ENCODE results near the gene SLX1A. TPM values are rescaled to one million over a fixed set of nuclear protein-coding genes. Genes with fewer than 3 reads are reported as not detected.
A peak's percentile ranks its signal among the peaks of the same experiment; 100 is the strongest.
"Not testable (repeated sequence)": the region's sequence is repeated elsewhere in the genome, so short reads cannot be mapped to it uniquely, and the experiment has no call there.

The SLX1A gene
- total and polyA plus RNA-seq, 10 donors = 49.0 to 91.4 (median 72.6) TPM

DNA sequence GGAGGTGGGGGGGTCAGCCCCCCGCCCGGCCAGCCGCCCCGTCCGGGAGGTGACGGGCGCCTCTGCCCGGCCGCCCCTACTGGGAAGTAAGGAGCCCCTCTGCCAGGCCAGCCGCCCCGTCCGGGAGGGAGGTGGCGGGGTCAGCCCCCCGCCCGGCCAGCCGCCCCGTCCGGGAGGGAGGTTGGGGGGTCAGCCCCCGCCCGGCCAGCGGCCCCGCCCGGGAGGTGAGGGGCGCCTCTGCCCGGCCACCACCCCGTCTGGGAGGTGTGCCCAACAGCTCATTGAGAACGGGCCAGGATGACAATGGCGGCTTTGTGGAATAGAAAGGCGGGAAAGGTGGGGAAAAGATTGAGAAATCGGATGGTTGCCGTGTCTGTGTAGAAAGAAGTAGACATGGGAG is 23.5 kb upstream of the SLX1A start:
- H3K4me3 ChIP-seq; H3K9me3 ChIP-seq; H3K27ac ChIP-seq; intact Hi-C loops (cut with DNase I; ENCODE audit: low total_unique reads); H3K36me3 ChIP-seq; H3K27me3 ChIP-seq (replicated peaks in 1 of 7); DNase-seq: not testable (repeated sequence)
- H3K4me1 ChIP-seq = peaks cover 6 to 29% (median 19%) of the 10 kb centered on the region in 6 donors
- 85 to 100% (median 91%) methylated on average over 1 to 24 of the region's 31 CpGs for WGBS, 5 donors

DNA sequence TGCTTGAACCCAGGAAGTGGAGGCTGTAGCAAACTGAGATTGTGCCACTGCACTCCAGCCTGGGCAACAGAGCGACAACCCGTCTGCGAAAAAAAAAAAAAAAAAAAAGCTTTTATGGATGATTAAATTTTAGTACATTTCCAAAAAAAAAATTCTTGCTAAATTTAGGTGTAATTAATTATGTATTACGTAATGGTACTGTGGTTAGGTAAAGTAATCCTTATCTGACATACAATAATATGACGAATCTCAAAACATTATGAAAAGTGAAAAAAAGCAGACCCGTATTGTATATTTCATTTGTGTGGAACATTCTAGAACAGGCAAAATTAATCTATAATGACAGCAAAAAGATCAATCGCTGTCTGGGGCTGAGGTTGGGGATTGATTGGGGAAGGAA is 20.6 kb upstream of the SLX1A start:
- Histone ChIP-seq H3K9me3 (no peaks in the 10 kb centered on the region), H3K27ac (no peak overlapping the region), H3K27me3 (replicated peaks in 1 of 7) (no peaks in the 10 kb centered on the region), H3K4me1 (peaks cover 0 to 19% (median 0%) of the 10 kb centered on the region in 6 donors), H3K36me3 (no peaks in the 10 kb centered on the region), H3K4me3 (no peak overlapping the region)
- WGBS, 5 donors = 76 to 88% (median 85%) methylated on average over 7 of the region's 7 CpGs
- intact Hi-C loops (cut with DNase I; ENCODE audit: low total_unique reads) = no loop called here
- DNase-seq = no peak
- TF ChIP-seq, protein P1, sequence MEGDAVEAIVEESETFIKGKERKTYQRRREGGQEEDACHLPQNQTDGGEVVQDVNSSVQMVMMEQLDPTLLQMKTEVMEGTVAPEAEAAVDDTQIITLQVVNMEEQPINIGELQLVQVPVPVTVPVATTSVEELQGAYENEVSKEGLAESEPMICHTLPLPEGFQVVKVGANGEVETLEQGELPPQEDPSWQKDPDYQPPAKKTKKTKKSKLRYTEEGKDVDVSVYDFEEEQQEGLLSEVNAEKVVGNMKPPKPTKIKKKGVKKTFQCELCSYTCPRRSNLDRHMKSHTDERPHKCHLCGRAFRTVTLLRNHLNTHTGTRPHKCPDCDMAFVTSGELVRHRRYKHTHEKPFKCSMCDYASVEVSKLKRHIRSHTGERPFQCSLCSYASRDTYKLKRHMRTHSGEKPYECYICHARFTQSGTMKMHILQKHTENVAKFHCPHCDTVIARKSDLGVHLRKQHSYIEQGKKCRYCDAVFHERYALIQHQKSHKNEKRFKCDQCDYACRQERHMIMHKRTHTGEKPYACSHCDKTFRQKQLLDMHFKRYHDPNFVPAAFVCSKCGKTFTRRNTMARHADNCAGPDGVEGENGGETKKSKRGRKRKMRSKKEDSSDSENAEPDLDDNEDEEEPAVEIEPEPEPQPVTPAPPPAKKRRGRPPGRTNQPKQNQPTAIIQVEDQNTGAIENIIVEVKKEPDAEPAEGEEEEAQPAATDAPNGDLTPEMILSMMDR (IDR thresholded peaks at IDR 0.05 in 8 of 11, conservative IDR thresholded peaks at IDR 0.05 in 3 of 11) = no peak
- TF ChIP-seq POLR2A (IDR thresholded peaks at IDR 0.05) = no peak
- no peak for TF ChIP-seq POLR2AphosphoS5 (IDR thresholded peaks at IDR 0.05)

DNA sequence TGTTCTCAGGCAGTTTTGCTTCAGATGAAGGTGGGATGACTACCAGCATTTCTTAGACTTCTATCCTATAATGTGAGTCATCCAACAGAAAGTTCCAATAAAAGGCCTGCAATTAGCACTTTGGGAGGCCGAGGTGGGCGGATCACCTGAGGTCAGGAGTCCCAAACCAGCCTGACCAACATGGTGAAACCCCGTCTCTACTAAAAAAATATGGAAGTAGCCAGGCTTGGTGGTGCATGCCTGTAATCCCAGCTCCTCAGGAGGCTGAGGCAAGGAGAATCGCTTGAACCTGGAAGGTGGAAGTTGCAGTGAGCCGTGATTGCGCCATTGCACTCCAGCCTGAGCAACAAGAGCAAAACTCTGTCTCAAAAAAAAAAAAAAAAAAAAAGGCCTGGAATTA is 16.8 kb upstream of the SLX1A start:
- Histone ChIP-seq H3K27ac (peak overlapping the region in 1 of 8 donors; percentile 58), H3K4me1 (peaks cover 0 to 13% (median under 1%) of the 10 kb centered on the region in 6 donors)
- H3K27me3 ChIP-seq (replicated peaks in 1 of 7); H3K4me3 ChIP-seq; intact Hi-C loops (cut with DNase I; ENCODE audit: low total_unique reads); H3K36me3 ChIP-seq; H3K9me3 ChIP-seq: not testable (repeated sequence)
- WGBS, 5 donors = 59 to 85% (median 75%) methylated on average over 6 of the region's 6 CpGs
- DNase-seq = peak; percentile 81

DNA sequence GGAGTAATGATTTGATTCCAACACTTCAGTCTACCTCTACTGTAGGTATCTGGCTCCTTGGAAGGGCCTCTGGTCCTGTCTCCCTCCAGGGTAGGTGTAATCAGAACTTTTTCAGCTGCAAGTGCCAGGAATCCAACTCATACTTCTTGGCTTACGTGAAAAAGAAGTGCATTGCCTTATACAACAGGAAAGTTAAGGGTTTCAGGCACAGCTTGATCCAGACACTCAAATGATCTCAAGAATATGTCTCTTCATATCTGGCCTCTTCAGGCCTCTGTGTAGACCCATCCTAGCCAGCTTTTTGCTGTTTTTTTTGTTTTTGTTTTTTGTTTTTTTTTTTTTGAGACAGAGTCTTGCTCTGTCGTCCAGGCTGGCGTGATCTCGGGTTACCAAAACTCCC is 14.5 kb upstream of the SLX1A start:
- Histone ChIP-seq H3K4me3 (no peak overlapping the region), H3K4me1 (peaks cover 5 to 29% (median 13%) of the 10 kb centered on the region in 6 donors), H3K9me3 (no peaks in the 10 kb centered on the region), H3K36me3 (no peaks in the 10 kb centered on the region), H3K27me3 (replicated peaks in 1 of 7) (no peaks in the 10 kb centered on the region), H3K27ac (no peak overlapping the region)
- intact Hi-C loops (cut with DNase I; ENCODE audit: low total_unique reads) = no loop called here
- no peak for DNase-seq
- TF ChIP-seq POLR2AphosphoS5 (IDR thresholded peaks at IDR 0.05) = no peak
- TF ChIP-seq, protein P1 (IDR thresholded peaks at IDR 0.05 in 8 of 11, conservative IDR thresholded peaks at IDR 0.05 in 3 of 11) = no peak
- no peak for TF ChIP-seq POLR2A (IDR thresholded peaks at IDR 0.05)
- WGBS, 5 donors = 93 to 97% (median 94%) methylated on average over 4 of the region's 4 CpGs

DNA sequence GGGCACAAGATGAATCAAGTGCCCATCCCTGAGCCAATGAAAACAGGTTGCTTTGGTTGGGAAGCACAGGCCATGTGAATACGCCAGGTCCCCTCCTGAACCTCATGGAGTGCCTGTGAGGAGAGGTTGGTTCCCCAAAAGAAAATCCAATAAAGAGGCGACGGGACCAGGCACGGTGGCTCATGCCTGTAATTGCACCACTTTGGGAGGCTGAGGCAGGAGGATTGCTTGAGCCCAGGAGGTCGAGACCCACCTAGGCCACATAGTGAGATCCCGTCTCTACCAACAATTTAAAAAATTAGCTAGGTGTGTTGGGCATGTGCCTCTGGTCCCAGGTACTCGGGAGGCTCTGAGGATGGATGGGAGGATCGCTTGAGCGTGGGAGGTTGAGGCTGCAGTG is 13.7 kb upstream of the SLX1A start:
- Histone ChIP-seq H3K27ac (no peak overlapping the region), H3K9me3 (no peaks in the 10 kb centered on the region), H3K4me1 (peaks cover 5 to 37% (median 16%) of the 10 kb centered on the region in 6 donors), H3K4me3 (no peak overlapping the region), H3K36me3 (peaks cover 0 to 7% (median under 1%) of the 10 kb centered on the region in 6 donors), H3K27me3 (replicated peaks in 1 of 7) (no peaks in the 10 kb centered on the region)
- 91 to 96% (median 94%) methylated on average over 9 of the region's 9 CpGs for WGBS, 5 donors
- intact Hi-C loops (cut with DNase I; ENCODE audit: low total_unique reads) = no loop called here
- TF ChIP-seq, protein P1 (IDR thresholded peaks at IDR 0.05 in 8 of 11, conservative IDR thresholded peaks at IDR 0.05 in 3 of 11) = no peak
- TF ChIP-seq POLR2AphosphoS5 (IDR thresholded peaks at IDR 0.05) (no peak), POLR2A (IDR thresholded peaks at IDR 0.05) (no peak)
- DNase-seq = no peak

Measured in spleen (tissue), 11 donors.